Erythroblast (primary cell): ENCODE results near the gene ASXL1.

Source experiments
- GATA1 ChIP-seq: IDR thresholded peaks from 2 replicates; pipeline ENCODE4 v1.6.1; 2011; ENCODE audit warnings: low read depth, mild to moderate bottlenecking, control low read depth, low read length, moderate library complexity
- POLR2A ChIP-seq: IDR thresholded peaks from 2 replicates; pipeline ENCODE4 v1.6.1; 2011; ENCODE audit warnings: mild to moderate bottlenecking, low read length

- no peak for TF ChIP-seq POLR2A
- no peak for TF ChIP-seq GATA1
Observed at GRCh38 chr20:32364554-32365208, 6.5 kb downstream of the ASXL1 start.
